ENCODE measurements around the gene ARHGAP26.

The ARHGAP26 gene

GRCh38 chr5:142939006-142939405, 168.8 kb downstream of the ARHGAP26 start:
- no peaks in the 10 kb centered on the region for H3K36me3 ChIP-seq (ENCODE audit: control insufficient read depth, low read length)
- TF ChIP-seq EZH2phosphoT487 (IDR thresholded peaks at IDR 0.05; ENCODE audit: borderline replicate concordance, low read length) (no peak), CTCF (IDR thresholded peaks at IDR 0.05; ENCODE audit: low read depth, low read length, poor library complexity, severe bottlenecking) (no peak)
- no peak overlapping the region for H3K4me2 ChIP-seq (ENCODE audit: low read length)
- H3K79me2 ChIP-seq (ENCODE audit: control insufficient read depth, low read length) = no peaks in the 10 kb centered on the region
- H3K9me2 ChIP-seq (replicated peaks; ENCODE audit: control insufficient read depth, low read length) = no peaks in the 10 kb centered on the region
- no peak overlapping the region for H3K27ac ChIP-seq (ENCODE audit: low read depth, low read length)
- no peak overlapping the region for H3K4me3 ChIP-seq (ENCODE audit: low read length)
- no peaks in the 10 kb centered on the region for H3K4me1 ChIP-seq (ENCODE audit: control insufficient read depth, low read length)
- H3K9me3 ChIP-seq (ENCODE audit: control insufficient read depth, insufficient read depth, low read length) = no peaks in the 10 kb centered on the region
- H4K20me1 ChIP-seq (ENCODE audit: control insufficient read depth, insufficient read depth, low read depth, low read length) = no peaks in the 10 kb centered on the region
- H3K27me3 ChIP-seq (ENCODE audit: control insufficient read depth, low read length) = no peaks in the 10 kb centered on the region
- no peaks in the 10 kb centered on the region for H3F3A ChIP-seq (ENCODE audit: control insufficient read depth, insufficient read depth)

- Histone ChIP-seq H3K4me1 (ENCODE audit: control insufficient read depth, low read length) (no peaks in the 10 kb centered on the region), H3K9me3 (ENCODE audit: control insufficient read depth, insufficient read depth, low read length) (no peaks in the 10 kb centered on the region), H3K79me2 (ENCODE audit: control insufficient read depth, low read length) (no peaks in the 10 kb centered on the region), H3K36me3 (ENCODE audit: control insufficient read depth, low read length) (no peaks in the 10 kb centered on the region), H3K4me3 (ENCODE audit: low read length) (no peak overlapping the region), H3K27ac (ENCODE audit: low read depth, low read length) (no peak overlapping the region), H3F3A (ENCODE audit: control insufficient read depth, insufficient read depth) (no peaks in the 10 kb centered on the region), H3K4me2 (ENCODE audit: low read length) (no peak overlapping the region), H3K9me2 (replicated peaks; ENCODE audit: control insufficient read depth, low read length) (no peaks in the 10 kb centered on the region), H4K20me1 (ENCODE audit: control insufficient read depth, insufficient read depth, low read depth, low read length) (no peaks in the 10 kb centered on the region), H3K27me3 (ENCODE audit: control insufficient read depth, low read length) (no peaks in the 10 kb centered on the region)
- no peak for TF ChIP-seq EZH2phosphoT487 (IDR thresholded peaks at IDR 0.05; ENCODE audit: borderline replicate concordance, low read length)
Observed at GRCh38 chr5:142939884-142940283, 169.7 kb downstream of the ARHGAP26 start.

- H3K4me1 ChIP-seq (ENCODE audit: control insufficient read depth, low read length) = no peaks in the 10 kb centered on the region
- no peaks in the 10 kb centered on the region for H3K36me3 ChIP-seq (ENCODE audit: control insufficient read depth, low read length)
- TF ChIP-seq CTCF (IDR thresholded peaks at IDR 0.05; ENCODE audit: low read depth, low read length, poor library complexity, severe bottlenecking) (no peak), EZH2phosphoT487 (IDR thresholded peaks at IDR 0.05; ENCODE audit: borderline replicate concordance, low read length) (no peak)
- H3K27ac ChIP-seq (ENCODE audit: low read depth, low read length) = no peak overlapping the region
- H3K9me3 ChIP-seq (ENCODE audit: control insufficient read depth, insufficient read depth, low read length) = no peaks in the 10 kb centered on the region
- no peaks in the 10 kb centered on the region for H3K9me2 ChIP-seq (replicated peaks; ENCODE audit: control insufficient read depth, low read length)
- no peaks in the 10 kb centered on the region for H3F3A ChIP-seq (ENCODE audit: control insufficient read depth, insufficient read depth)
- no peaks in the 10 kb centered on the region for H4K20me1 ChIP-seq (ENCODE audit: control insufficient read depth, insufficient read depth, low read depth, low read length)
- H3K4me2 ChIP-seq (ENCODE audit: low read length) = no peak overlapping the region
- H3K27me3 ChIP-seq (ENCODE audit: control insufficient read depth, low read length) = no peaks in the 10 kb centered on the region
- no peak overlapping the region for H3K4me3 ChIP-seq (ENCODE audit: low read length)
- no peaks in the 10 kb centered on the region for H3K79me2 ChIP-seq (ENCODE audit: control insufficient read depth, low read length)
Observed at GRCh38 chr5:142941245-142941644, 171.1 kb downstream of the ARHGAP26 start.

- Histone ChIP-seq H3K9me2 (replicated peaks; ENCODE audit: control insufficient read depth, low read length) (no peaks in the 10 kb centered on the region), H4K20me1 (ENCODE audit: control insufficient read depth, insufficient read depth, low read depth, low read length) (no peaks in the 10 kb centered on the region), H3K4me3 (ENCODE audit: low read length) (no peak overlapping the region), H3F3A (ENCODE audit: control insufficient read depth, insufficient read depth) (no peaks in the 10 kb centered on the region), H3K36me3 (ENCODE audit: control insufficient read depth, low read length) (no peaks in the 10 kb centered on the region), H3K27ac (ENCODE audit: low read depth, low read length) (no peak overlapping the region), H3K4me1 (ENCODE audit: control insufficient read depth, low read length) (no peaks in the 10 kb centered on the region), H3K27me3 (ENCODE audit: control insufficient read depth, low read length) (no peaks in the 10 kb centered on the region), H3K79me2 (ENCODE audit: control insufficient read depth, low read length) (no peaks in the 10 kb centered on the region), H3K4me2 (ENCODE audit: low read length) (no peak overlapping the region), H3K9me3 (ENCODE audit: control insufficient read depth, insufficient read depth, low read length) (no peaks in the 10 kb centered on the region)
- TF ChIP-seq EZH2phosphoT487 (IDR thresholded peaks at IDR 0.05; ENCODE audit: borderline replicate concordance, low read length) (no peak), CTCF (IDR thresholded peaks at IDR 0.05; ENCODE audit: low read depth, low read length, poor library complexity, severe bottlenecking) (no peak)
Observed at GRCh38 chr5:142942901-142943300, 172.7 kb downstream of the ARHGAP26 start.

Measured in DOHH2 (cell line).